GM18520 (cell line): ENCODE data around the gene DDX59.
"Not testable (repeated sequence)": the region's sequence is repeated elsewhere in the genome, so short reads cannot be mapped to it uniquely, and the experiment has no call there.

Experiments used
- ATAC-seq: cut with Tn5 transposase; IDR thresholded peaks from one replicate; pipeline ENCODE4 v1.9.1; 2021; ENCODE audit not compliant: unreplicated experiment

DDX59 gene

GRCh38 chr1:200631375-200631774, 38.3 kb downstream of the DDX59 start:
- ATAC-seq = no peak

GRCh38 chr1:200630515-200630899, 39.2 kb downstream of the DDX59 start:
- not testable (repeated sequence) for ATAC-seq

GRCh38 chr1:200629876-200630514, 39.7 kb downstream of the DDX59 start:
- no peak for ATAC-seq

GRCh38 chr1:200628223-200628881, 41.4 kb downstream of the DDX59 start:
- ATAC-seq = peak; percentile 51

- no peak for ATAC-seq
Observed at GRCh38 chr1:200627575-200628222, 42.0 kb downstream of the DDX59 start.

GRCh38 chr1:200626853-200627534, 42.7 kb downstream of the DDX59 start:
- no peak for ATAC-seq

GRCh38 chr1:200625381-200625824, 44.3 kb downstream of the DDX59 start:
- ATAC-seq = peak; percentile 32

- peak; percentile 1 for ATAC-seq
Observed at GRCh38 chr1:200624679-200625335, 44.9 kb downstream of the DDX59 start.

- ATAC-seq = peak; percentile 67
Observed at GRCh38 chr1:200620273-200621131, 49.2 kb downstream of the DDX59 start, which contains the start of gene KIF14. KIF14 (minus strand) TSS chr1:200620751; CDS start chr1:200618723, 2,028 bp downstream.

- ATAC-seq = no peak
Observed at GRCh38 chr1:200619894-200620272, 49.8 kb downstream of the DDX59 start.

- no peak for ATAC-seq
Observed at GRCh38 chr1:200610846-200611245, 58.9 kb downstream of the DDX59 start.

- ATAC-seq = no peak
Observed at GRCh38 chr1:200602632-200603031, 67.1 kb downstream of the DDX59 start.
